NCI-H2029 (cell line): ENCODE measurements around the gene PSMB7.

Experiments used
- DNase-seq: peaks from one replicate; lab custom pipeline; 2025; lab: John Stamatoyannopoulos, UW

The PSMB7 gene

DNA sequence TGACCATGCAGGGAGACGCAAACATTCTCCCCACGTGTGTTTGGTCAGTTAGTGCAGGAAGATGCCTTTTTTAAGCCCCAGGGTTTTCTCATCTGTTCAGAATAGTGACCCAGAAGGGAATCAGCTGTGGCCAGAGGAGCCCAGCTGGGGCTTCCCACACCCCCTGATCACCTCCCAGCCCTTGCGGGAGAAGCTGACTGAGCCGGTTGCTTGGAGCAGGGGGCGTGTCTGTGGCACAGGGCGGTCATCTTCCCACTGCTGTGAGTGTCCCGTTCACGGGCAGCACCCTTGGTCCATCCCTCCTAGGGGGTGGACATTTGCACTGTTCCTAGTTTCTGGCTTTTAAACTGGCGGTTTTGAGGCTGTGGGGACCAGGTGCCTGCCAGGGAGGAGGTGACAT, 87.8 kb downstream of the PSMB7 start:
- DNase-seq, result no peak

DNA sequence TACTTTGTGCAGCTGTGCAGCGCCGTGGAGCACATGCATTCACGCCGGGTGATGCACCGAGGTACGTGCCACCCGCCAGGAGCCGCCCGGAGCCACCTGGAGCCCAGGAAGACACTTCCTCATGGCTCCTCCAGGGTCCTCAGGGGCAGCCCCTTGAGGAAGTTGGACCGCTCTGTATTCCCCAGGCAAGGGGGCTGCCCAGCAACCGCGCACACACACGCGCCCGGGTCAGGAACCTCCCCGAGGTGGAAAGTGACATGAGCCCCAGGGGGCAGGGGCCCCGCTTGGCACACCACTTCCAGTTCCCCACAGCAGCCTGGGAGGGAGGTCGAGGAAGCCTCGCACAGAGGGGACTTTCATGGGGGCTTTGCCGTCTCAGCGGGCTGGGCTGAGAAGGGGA, 88.9 kb downstream of the PSMB7 start:
- DNase-seq, result no peak

DNA sequence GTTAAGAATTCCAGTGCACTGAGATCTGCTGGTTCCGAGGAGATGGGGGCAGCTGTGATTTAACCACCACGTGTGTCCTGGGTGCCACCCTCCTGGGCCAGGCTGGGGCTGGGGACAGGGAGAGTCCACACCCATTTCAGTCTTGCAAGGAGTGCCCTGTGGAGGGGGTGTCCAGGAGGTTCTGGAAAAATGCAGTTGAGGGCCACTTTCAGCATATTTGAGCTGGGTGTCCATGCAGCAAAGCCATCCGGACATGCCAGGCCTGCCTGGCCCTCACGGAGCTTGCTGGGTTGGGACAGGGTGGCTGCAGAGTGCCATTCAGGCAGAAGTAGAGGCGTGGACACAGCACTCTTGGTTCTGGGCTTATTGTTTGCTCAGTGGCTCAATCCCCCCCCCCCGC, 89.4 kb downstream of the PSMB7 start:
- DNase-seq, result no peak

- DNase-seq, result no peak
Observed at GRCh38 chr9:124323904-124324303, 91.3 kb downstream of the PSMB7 start.

- DNase-seq, result no peak
Observed at GRCh38 chr9:124322618-124323432, 92.4 kb downstream of the PSMB7 start.

- no peak for DNase-seq
Observed at GRCh38 chr9:124321935-124322334, 93.3 kb downstream of the PSMB7 start.

DNA sequence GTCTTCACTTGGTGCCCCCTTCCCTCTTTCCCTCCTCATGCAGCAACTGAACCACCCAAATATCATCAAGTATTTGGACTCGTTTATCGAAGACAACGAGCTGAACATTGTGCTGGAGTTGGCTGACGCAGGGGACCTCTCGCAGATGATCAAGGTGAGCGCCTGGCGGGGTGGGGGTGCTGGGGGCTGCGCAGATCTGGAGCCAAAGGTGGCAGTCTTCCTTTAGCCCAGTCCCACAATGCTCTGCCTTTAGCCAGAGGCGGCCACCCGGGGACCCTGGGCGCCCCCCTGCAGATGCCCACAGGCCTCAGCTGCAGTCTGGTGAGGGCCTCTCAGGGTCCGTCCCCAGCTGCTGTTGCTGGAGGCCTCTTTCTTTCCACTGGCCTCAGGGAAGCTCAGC, 93.8 kb downstream of the PSMB7 start:
- DNase-seq, result no peak

DNA sequence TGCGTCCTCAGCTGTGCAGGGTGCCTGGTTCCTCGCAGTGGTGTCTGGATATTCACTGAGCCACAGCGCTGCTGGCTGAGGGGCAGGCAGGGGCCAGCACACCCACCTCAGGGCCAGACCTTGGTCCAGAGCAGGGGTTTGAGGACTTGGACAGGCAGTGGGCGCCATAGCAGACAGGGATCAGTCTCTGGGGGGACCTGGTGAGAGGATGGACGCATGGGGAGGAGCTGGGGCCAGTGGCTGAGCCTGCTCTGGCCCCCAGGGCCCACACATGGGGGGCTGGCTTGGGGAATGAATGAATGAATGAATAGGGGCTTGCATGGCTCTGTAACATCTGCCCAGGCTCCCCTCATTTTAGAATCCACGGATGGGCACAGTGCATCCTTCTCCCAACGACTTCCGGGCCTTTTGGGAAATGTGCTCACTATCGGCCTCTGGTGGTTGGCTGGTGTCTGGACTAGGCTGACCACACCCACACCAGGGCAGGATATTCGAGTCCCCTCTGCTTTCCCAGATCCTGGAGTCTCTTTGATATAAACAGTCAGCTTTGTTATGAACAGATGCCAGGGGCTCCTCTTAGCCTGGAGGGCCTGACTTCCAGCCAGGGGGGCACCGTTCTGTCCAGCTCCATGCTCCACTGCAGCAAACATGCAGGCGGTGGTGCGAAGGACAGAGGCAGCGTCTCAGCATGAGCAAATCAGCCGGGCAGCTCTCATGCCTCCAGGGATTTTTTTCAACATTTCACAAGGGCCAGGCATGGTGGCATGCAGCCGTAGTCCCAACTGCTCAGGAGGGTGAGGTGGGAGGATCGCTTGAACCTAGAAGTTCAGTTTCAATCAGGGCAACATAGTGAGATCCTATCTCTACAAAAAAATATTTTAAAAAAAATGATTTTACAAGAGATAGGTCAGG, 94.9 kb downstream of the PSMB7 start:
- DNase-seq, result peak; percentile 70

DNA sequence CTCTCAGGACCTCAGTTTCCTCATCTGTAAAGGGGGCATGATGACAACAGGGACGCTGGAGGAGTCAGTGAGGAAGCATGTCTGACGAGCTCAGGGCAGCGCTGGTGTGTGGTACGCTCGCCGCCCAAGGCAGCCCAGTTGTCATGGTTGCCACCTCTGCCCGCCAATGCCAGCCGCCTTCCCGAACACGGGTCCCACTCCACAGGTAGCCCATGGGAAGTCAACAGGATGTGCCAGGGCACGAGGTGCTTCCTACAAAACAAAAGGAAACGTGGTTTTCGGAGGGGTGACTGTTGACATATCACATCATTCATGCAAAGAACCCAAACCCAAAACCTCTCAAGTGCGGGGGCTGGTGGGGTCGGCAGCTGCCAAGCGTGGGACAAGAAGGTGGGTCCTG, 99.4 kb downstream of the PSMB7 start:
- DNase-seq, result no peak

DNA sequence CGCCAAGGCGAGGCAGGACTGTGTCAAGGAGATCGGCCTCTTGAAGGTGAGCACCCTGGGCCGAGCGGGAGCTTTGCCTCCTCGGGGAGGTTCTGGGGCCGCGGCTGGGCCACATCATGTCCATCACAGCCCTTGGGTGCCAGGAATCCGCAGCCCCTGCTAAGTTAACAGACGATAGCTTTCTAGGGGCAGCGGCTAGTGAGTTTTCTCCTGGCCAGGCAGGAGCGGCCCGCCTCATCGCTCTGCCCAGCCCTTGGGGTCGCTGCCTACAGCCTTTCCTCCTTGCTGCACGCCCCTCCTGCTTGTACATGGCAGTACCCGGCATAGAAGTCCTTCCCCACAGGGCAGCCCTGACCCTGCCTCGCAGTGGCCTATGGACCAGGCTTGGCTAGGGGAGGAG, 101.3 kb downstream of the PSMB7 start:
- DNase-seq, result no peak

GRCh38 chr9:124312290-124313265, 102.7 kb downstream of the PSMB7 start:
- DNase-seq, result no peak

- no peak for DNase-seq
Observed at GRCh38 chr9:124311283-124311682, 104.0 kb downstream of the PSMB7 start.

DNA sequence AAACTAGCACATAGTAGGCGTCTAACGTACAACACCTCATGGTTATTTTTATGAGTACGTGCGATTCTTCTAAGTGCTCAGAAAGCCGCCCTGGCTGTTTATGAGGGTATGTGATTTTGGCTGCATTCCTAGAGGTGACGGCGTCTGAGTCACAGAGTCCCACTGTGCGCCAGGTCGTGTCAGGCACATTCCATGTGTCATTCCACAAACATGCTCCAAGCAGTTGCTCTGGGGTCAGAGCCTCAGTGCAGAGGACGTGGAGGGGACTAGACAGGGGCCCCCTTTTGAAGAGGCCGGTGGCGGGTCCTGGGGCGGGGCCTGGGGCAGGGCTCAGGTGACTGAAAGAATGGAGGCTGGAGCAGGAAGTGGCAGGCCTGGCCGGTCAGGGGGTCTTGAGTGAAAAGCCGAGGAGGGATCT, 105.6 kb downstream of the PSMB7 start:
- DNase-seq, result no peak

- DNase-seq, result no peak
Observed at GRCh38 chr9:124308606-124309491, 106.4 kb downstream of the PSMB7 start.

- DNase-seq, result no peak
Observed at GRCh38 chr9:124307379-124308030, 107.7 kb downstream of the PSMB7 start.

DNA sequence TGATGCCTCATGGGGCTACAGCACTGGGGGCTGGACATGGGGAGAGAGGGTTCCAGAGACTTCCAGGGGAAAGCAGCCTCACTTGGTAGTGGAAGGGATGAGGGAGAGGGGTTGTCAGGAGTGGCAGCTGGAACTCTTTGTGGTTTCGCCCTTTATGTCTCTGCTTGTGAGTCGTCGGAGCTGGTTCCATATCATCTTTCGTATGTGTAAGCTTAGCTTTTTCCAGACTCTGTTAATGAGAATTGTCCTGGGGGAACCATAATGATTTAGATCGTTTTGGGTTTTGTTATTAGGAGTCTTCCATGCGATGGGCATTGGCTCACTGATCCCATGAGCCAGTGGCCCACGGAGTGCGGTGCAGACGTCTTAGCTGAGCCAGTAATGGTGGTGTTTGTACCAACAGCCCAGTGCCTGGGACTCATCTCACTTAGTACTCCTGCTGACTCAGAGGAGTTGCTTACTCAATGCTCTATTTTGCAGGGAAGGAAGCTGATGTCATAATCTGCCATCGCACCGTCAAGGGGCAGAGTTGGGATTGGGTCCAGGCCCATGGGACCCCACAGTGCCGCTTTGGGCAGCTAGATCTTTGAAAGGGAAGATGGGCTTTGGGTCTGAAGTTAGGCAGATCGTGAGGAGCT, 109.0 kb downstream of the PSMB7 start:
- DNase-seq, result no peak

- DNase-seq, result no peak
Observed at GRCh38 chr9:124304285-124304684, 111.0 kb downstream of the PSMB7 start.

DNA sequence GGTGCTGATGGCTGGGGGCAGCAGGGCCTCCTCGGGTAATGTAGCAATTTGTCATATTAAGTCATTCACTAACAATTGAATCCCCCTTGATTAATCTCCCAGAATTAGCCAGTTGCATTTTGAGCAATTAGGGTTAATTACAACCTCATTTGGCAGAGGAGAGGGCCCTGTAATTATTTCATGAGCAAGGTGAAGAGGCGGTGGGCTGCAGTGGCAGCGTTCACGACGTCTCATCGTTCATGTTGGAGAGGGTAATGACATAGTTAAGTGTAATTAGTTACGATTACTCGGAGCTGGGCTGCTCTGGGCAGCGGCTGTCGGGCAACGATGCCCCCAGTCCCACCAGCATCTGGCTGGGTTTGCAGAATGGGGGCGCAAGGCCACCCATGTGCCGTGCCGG, 111.5 kb downstream of the PSMB7 start:
- DNase-seq, result no peak
